ENCODE measurements around the gene BAG3.

BAG3 gene

DNA sequence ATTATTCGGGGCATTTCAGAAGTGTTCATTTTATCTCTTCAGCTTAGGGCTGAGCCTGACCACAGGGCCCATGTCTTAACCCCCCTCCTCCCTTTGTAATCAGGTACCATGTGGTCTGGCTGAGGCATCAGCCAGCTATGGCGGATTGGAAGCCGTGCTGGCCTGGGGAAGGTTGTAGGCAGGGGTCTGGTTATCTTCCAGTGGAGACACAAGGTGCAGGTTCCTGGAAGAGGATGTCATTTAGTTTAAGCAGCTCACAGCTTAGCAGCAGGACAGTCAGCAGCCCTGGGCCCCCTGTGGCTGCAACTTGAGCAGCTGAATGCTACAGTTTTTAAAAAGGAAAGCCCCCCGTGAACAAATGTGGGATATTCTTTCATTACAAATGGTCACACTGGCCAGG is 22.1 kb downstream of the BAG3 start:
- TF ChIP-seq, protein P1, sequence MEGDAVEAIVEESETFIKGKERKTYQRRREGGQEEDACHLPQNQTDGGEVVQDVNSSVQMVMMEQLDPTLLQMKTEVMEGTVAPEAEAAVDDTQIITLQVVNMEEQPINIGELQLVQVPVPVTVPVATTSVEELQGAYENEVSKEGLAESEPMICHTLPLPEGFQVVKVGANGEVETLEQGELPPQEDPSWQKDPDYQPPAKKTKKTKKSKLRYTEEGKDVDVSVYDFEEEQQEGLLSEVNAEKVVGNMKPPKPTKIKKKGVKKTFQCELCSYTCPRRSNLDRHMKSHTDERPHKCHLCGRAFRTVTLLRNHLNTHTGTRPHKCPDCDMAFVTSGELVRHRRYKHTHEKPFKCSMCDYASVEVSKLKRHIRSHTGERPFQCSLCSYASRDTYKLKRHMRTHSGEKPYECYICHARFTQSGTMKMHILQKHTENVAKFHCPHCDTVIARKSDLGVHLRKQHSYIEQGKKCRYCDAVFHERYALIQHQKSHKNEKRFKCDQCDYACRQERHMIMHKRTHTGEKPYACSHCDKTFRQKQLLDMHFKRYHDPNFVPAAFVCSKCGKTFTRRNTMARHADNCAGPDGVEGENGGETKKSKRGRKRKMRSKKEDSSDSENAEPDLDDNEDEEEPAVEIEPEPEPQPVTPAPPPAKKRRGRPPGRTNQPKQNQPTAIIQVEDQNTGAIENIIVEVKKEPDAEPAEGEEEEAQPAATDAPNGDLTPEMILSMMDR (conservative IDR thresholded peaks at IDR 0.05) = no peak
- no peak overlapping the region for H3K27ac ChIP-seq

DNA sequence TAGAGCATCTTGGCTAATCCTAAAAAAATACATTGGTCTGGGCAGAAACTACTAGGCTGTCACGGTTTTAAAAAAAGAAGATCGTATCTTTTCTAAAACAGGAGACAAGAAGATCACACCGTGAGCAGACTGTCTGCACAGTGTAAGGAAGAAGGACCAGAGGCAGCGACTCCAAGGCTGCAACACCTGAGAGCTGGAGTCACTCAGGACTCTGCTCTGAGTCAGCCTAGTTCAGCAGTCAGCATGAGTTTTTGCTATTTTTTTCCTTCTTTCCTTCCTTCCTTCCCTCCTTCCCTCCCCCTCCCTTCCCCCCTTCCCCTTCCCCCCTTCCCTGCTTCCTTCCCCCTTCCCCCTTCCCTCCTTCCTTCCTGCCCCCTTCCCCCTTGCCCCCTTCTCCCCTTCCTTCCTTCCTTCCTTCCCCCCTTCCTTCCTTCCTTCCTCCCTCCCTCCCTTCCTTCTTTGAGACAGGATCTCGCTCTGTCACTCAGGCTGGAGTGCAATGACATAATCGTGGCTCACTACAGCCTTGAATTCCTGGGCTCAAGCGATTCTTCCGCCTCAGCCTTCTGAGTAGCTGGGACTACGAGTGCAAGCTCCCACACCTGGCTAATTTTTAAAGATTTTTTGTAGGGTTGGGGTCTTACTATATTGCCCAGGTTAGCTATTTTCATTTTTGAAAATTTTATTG is 24.4 kb downstream of the BAG3 start:
- H3K27ac ChIP-seq = no peak overlapping the region
- TF ChIP-seq, protein P1 (conservative IDR thresholded peaks at IDR 0.05) = no peak

DNA sequence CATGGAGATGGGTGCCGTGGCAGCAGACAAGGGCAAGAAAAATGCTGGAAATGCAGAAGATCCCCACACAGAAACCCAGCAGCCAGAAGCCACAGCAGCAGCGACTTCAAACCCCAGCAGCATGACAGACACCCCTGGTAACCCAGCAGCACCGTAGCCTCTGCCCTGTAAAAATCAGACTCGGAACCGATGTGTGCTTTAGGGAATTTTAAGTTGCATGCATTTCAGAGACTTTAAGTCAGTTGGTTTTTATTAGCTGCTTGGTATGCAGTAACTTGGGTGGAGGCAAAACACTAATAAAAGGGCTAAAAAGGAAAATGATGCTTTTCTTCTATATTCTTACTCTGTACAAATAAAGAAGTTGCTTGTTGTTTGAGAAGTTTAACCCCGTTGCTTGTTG is 25.9 kb downstream of the BAG3 start:
- H3K27ac ChIP-seq = no peak overlapping the region
- TF ChIP-seq, protein P1 (conservative IDR thresholded peaks at IDR 0.05) = no peak

DNA sequence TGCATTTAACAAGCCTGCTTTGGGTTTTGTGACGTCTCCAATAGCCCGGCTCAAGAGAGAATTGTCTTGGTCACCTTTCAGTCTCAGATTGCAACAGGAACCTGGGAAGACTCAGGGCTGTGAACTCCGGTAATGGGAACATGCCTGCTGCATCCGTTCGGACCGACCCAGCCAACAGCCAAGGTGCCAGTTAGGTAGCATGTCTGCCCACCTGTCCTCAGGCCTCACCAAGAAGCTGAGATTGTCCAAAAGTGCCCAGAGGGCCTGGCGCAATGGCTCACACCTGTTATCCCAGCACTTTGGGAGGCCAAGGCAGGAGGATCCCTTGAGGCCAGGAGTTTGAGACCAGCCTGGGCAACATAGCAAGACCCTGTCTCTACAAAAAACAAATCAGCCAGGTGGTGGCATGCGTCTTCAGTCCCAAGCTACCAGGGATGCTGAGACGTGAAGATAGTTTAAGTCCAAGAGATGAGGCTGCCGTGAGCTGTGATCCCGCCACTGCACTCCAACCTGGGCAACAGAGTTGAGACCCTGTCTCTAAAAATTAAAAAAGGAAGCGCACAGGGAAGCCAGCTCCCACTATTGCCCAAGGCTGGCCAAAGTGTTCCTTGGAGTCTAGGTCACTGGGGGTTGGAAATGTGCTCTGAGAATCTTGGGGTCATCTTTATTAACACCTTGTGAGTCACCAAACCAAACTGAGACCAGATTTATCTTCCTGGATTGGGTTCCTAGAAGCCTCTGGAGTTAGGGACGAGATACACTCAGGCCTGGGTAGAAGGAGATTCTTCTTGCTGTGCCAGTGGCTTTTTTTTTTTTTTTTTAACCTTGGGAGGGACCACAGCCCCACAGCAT is 26.9 kb downstream of the BAG3 start:
- TF ChIP-seq, protein P1 (conservative IDR thresholded peaks at IDR 0.05) = no peak
- no peak overlapping the region for H3K27ac ChIP-seq

DNA sequence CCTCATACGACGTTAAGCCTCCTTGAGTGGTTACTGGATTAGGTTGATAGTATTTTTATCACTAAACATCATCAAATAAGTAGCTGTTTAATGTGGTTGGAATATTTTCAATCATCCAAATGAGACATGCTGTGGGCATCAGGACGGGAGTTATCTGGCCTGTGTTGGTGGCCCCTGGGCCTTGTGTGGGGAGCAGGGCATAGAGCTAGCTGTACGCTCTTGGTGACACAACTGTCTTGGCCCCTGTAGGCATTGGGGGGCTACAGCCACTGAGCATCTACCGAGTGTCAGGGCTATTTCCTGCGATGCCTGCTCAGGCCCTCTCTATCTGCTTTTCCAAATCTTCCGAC is 28.3 kb downstream of the BAG3 start:
- H3K27ac ChIP-seq = no peak overlapping the region
- TF ChIP-seq, protein P1 (conservative IDR thresholded peaks at IDR 0.05) = no peak

DNA sequence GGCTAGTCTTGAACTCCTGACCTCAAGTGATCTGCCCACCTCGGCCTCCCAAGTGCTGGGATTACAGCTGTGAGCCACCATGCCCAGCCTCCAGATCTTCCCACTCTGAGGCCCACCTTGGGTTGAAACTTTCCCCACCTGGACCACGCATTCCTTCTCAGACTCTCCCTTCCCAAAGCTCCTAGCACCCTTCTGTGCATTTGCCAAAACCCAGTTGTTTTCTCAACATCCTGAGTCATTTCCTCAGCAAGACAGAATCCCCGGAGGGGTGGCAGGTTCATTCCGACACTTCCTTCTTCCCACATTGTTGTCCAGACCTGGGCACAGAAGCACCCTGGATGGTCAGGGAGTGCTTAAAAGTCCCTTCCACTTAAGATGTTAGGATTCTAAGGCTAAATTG is 28.9 kb downstream of the BAG3 start:
- TF ChIP-seq, protein P1 (conservative IDR thresholded peaks at IDR 0.05) = no peak
- no peak overlapping the region for H3K27ac ChIP-seq

DNA sequence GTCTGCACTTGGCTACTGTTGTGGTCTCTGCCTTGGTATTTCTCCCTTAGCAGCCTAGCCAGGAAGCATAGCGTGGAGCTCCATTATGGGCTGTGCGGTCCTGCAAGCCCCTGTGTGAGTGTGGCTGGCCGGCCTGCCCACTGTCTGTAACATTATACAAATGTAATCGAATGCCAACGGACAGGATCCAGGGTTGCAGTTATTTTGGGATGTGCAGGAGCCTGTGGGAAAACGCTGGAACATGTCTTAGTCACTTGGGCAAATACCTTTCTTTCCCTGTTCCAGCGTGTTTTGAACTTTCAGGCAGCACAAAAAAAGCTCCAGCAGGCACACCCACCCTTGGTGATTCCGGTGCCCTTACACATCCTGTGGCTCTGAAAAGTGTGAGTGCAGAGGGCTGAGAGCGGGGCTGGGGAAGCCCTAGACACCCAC is 29.5 kb downstream of the BAG3 start:
- no peak overlapping the region for H3K27ac ChIP-seq
- TF ChIP-seq, protein P1 (conservative IDR thresholded peaks at IDR 0.05) = no peak
